ENCODE measurements around the gene NDRG3. TPM values are rescaled to one million over a fixed set of nuclear protein-coding genes. Genes with fewer than 3 reads are reported as not detected.
A peak's percentile ranks its signal among the peaks of the same experiment; 100 is the strongest.
"Not testable (repeated sequence)": the region's sequence is repeated elsewhere in the genome, so short reads cannot be mapped to it uniquely, and the experiment has no call there.

The NDRG3 gene
- total RNA-seq, 1 donor from 2014 or later: 27.7 TPM

DNA sequence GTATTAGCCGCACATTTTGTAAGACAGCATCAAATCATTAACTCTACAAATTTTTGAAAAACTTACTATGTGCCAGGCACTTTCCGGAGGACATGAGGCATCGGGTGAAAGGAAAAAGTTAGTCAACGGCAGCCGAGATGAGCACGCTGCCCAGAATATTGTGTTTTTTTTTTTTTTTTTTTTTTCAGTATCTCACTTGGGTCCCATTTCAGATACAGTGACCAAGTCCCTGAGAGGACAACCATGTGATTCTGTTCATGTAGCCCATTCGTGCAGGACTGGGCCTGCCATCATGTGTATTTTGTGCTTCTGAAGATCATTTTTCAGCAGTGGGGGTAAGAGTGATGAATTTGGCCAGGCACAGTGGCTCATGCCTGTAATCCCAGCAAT, 101.2 kb downstream of the NDRG3 start:
- no peak for DNase-seq (ENCODE audit: low spot score)

DNA sequence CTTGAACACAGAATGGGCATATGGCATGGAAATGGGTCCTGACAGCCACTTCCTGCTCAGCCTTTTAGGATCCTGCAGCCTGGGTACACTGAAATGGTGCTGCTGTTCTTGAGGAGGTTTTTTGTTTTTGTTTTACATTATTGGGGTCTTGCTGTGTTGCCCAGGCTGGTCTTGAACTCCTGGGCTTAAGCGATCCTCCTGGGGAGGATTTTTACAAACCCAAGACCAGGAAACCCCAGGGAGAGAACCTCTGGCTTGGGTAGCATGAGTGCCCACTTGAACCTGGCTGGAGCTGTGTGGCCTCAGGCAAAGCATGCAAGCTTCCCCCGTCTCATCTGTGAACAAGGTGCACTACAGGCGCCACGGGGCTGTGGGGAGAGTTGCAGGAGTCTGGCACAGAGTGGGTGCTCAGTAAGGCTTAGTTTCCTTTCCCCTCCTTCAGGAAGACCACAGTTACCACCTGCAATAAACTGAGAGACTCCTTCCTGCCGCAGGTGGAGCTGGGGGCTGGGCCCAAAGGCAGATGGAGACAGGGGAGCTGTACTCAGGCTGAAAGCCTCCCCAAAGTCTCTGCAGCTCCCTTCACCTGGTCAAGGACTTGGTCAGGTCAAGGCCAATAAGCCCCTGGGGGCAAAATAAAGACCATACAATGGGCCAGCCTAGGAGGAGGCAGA, 101.7 kb downstream of the NDRG3 start:
- no peak for DNase-seq (ENCODE audit: low spot score)

DNA sequence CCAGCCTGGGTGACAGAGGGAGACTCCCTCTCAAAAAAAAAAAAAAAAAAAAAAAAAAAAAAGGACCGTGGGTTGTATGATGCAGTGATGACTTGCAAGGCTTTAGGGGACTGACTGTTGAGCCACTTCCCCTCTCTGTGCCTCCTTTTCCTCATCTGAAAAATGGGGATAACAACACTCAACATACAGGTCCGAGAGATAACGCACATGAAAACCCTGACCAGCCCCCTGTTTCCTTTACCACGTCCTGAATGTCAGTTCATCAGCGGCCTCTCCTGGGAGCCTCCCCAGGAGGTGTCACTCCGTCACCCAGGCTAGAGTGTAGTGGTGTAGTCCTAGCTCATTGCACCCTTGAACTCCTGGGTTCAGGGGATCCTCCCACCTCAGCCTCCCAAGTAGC, 103.8 kb downstream of the NDRG3 start:
- DNase-seq (ENCODE audit: low spot score): no peak

DNA sequence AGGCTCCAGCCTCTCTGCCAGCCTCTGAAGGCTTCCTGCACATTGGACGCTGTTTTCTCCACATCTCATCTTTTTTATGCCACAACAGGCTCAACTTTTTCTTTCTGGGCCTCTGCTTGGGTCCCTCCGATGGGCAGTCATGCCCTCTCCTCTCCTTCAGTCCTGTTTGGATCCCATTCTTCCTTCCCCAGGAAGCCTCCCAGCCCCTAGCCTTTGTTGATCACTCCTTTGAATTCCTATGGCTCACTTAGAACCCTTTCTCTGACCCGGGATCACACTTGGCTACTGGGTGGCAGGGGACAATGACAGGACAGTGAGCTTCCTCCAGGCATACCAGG, 104.4 kb downstream of the NDRG3 start:
- DNase-seq (ENCODE audit: low spot score): no peak

DNA sequence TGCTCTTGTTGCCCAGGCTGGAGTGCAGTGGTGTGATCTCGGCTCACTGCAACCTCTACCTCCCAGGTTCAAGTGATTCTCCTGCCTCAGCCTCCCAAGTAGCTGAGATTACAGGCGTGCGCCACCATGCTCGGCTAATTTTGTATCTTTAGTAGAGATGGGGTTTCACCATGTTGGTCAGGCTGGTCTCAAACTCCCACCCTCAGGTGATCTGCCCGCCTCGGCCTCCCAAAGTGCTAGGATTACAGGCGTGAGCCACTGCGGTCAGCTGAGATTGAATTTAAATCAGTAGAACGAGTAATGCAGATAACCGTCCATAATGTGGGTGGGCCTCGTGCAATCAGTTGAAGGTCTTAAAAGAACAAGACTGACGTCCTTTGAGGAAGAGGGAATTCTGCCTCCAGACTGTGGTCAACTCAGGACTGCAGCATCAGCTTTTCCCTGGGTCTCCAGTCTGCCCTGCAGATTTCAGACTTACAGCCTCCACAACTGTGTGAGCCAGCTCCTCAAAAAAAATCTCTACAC, 107.0 kb downstream of the NDRG3 start:
- not testable (repeated sequence) for DNase-seq (ENCODE audit: low spot score)

DNA sequence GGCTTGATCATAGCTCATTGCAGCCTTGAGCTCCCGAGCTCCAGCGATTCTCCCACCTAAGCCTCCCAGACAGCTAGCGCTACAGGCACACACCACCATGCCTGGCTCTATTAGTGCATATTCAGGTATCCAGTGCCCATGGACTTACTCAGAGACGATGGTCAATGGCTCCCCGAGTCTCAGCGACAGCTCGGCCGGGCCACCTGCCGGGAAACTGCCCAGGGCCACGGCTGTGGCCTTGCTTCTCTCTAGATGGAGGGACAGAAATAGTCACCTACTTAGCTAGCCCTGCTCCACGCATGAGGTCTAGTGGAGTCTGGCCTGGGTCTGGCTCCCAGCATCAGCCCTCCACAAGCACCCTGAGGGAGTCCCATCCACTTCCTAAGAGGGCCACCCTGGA, 111.5 kb downstream of the NDRG3 start:
- no peak for DNase-seq (ENCODE audit: low spot score)

DNA sequence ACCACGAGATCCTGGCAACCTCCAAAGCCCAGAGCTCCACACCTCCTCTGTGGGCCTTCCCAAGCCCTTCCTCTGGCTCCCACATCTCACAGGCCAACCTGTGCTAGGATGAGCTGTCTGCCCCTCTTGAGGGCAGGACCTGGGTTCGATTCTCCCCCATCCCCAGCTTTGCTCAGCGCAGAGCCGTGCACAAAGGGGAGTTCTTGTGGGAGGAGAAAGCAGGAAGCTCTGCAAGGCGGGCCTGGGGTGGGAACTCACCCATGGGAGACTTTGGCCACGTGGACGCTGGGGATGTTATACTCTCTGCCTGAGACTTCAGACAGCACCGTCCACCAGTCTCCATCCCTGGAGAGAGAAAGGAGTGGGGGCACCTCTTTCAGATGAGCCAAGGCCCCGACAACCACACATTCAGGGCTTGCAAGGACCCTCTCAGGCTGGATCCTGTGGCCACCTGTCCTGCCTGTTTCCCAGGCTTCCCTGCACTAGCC, 112.6 kb downstream of the NDRG3 start:
- DNase-seq (ENCODE audit: low spot score): no peak

DNA sequence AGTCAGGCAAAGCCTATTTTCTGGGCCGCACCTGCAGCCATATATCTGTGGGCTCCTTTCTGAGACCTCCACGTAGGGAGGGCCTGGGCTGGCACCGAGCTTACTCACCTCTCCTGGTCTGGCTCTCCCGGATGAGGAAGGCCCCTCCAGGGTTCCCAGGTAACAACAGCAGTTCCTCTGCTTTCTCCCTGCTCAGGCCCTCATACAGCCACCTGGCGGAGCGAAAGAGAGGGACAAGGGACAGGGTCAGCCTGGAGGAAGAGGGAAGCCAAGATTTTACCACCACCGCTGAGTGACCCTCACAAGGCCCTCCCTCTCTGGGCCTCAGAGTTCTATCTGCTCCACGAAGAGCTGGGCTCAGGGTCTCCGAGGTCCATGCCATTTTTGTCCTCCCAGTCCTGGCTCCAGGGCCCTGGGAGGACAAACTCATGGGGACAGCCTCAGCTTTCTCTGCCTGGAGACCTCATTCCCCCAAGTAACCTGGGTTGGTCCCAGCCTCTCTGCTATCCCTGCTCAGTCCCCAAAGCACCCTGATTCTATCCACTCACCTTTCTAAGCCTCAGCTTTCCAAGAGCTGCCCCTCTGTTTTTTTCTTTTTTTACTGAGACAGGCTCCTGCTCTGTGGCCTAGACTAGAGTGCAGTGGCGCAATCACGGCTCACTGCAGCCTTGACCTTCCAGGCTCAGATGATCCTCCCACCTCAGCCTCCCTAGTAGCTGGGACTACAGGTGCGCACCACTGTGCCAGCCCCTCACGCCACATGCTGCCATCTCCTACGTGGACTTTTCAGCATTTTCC, 113.2 kb downstream of the NDRG3 start:
- DNase-seq (ENCODE audit: low spot score): no peak

DNA sequence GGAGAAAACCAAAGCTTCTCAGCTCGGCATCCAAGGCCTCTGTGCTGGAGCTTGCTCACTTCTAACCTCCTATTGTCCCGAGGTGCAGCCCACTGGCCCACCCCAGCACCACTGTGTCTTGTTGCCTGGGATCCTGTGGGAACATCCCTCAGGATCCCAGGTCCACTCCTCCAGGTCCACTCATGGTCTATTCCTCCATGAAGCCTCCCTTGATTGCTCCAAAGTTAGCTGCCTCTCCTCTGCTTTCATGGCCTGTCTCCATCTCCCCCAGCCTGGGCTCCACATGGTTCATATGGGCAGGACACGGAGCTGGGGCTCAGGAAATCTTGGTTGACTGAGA, 113.8 kb downstream of the NDRG3 start:
- no peak for DNase-seq (ENCODE audit: low spot score)

DNA sequence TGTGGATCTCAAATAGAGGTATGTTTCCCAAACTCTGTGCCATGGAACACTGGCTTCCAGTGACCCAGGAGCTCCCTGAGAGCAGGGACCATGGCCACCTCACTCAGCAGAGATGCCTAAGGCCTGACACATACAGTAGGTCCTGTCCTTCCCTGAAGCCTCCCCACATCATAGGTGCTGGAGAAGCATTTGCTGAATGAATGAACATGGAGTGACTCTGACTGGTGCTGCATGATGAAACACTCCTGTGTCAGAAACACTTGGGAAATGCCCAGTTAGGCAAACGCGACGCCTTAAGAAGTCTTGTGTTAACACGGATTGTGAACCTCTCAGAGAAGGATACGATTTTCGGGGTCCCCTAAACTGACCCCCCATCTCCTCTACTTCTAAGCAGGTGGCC, 114.2 kb downstream of the NDRG3 start:
- DNase-seq (ENCODE audit: low spot score): no peak

DNA sequence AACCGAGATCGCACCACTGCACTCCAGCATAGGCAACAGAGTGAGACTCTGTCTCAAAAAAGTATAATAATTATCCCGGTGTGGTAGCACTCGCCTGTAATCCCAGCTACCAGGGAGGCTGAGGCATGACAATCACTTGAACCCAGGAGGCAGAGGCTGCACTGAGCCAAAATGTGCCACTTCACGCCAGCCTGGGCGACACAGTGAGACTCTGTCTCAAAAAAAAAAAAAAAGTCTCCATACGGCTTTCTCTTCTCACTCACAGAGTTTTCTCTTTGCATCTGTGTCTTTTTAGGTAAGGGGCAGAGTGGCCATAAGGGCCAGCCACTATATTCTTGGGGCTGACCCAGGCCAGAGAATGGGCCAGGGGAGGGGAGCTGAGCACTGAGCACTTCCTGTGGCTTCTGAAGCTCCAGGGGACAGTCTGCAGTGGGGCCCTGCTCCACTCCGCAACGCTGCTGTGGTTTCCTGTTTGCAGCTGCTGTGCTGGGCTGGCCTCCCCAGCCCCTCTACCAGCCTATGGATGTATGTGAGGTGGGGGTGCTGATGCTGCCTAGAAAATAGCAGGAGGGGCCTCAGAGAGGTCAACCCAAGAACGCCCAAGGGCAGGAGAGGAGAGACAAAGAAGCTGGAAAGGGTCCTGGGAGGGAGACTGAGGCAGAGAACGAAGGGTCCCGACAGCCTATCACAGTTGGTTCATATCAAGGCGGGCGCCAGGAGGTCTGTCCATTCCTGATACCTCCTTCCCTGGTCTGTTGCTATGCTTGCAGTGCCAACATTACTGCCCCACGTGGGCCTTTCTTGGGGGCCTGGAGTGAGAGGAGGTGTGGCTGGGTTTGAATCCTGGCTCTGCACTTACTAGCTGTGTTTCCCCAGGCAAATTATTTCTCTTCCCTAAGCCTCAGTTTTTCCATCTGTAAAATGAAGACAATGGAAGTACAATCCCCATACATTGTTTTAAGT, 115.9 kb downstream of the NDRG3 start:
- DNase-seq (ENCODE audit: low spot score): no peak

DNA sequence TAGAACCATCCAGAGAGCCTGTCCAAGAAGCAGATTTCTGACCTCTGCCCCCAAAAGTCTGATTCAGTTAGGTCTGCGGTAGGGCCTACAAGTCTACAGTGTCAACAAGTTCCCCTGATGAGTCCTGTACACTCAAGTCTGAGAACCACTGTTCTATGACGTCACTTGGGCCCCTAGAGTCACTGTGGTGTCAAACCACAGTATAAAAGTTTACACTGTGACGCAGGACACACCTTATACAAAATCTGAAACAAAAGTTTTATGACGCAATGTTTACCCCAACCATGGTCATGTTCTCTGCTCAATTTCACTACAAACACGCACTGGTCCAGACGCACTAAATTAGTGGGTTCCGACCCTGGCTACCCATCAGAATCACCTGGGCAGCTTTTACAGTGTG, 117.8 kb downstream of the NDRG3 start:
- no peak for DNase-seq (ENCODE audit: low spot score)

DNA sequence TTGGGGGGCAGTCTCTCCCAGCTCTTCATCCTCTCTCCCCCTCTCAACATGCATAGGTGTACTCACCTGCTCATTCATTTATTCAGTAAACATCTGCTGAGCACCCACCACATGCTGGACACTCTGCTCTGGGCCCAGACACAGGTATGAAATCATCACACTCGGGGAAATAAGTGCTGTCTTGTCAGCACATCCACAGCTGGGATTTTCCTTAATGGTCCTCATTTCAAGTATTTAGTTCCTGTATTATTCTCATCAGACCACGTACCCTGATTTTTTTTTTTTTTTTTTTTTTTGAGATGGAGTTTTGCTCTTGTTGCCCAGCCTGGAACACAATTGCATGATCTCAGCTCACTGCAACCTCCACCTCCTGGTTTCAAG, 121.0 kb downstream of the NDRG3 start:
- DNase-seq (ENCODE audit: low spot score): no peak

DNA sequence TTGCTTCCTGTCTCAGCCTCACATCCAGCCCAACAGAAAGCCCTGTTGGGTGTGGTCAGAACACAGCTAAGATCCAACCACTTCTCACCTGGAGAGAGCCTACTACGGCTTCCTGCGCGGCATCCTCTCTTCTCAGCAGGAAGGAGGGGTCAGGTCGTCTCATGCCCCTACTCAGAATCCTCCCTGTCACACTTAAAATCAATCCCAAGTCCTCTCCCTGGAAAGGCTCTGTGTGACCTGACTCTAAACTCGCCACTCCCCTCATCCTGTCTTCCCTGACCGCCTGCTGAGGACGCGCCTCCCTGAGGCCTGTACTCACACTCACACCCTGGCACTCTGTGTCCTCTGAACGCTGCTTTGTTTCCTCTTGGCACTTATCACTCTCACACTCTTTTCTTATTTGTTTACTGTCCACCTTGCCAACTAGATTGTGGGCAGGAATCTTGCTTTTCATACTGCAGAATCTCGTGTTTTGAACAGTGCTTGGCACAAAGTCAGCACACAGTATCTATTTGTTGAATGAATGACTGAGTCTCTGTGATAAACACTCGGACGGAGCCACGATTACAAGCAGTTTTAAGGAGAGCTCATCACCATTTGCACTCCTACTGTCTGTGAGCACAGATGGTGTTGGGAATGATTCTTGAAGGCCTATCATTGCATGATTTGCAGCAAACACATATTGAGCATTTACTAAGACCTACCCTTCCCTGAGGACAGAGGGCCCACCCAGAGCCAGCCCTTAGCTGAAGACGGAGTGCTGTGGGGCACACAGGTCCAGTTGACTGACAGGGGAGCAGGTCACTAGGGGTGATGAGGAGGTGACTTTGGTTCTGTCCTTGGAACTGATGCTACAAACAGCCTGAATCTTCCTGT, 121.6 kb downstream of the NDRG3 start:
- DNase-seq (ENCODE audit: low spot score): peak; percentile 70

DNA sequence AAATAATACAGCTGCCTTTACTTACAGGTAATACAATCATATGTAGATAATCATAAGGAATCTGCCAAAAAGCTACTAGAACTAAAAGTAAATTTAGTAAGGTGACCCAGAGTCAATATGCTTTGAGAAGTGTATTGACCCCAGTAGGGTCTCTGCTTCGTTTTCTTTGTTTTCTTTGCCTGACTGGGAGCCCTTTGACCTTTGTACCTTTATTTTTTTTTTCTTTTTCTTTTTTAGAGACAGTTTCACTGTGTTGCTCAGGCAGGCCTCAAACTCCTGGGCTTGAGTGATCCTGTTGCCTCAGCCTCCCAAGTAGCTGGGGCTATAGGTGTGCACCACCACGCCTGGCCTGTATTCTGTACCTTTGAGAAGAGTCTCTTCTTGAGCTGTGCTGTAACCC, 122.4 kb downstream of the NDRG3 start:
- DNase-seq (ENCODE audit: low spot score): no peak

DNA sequence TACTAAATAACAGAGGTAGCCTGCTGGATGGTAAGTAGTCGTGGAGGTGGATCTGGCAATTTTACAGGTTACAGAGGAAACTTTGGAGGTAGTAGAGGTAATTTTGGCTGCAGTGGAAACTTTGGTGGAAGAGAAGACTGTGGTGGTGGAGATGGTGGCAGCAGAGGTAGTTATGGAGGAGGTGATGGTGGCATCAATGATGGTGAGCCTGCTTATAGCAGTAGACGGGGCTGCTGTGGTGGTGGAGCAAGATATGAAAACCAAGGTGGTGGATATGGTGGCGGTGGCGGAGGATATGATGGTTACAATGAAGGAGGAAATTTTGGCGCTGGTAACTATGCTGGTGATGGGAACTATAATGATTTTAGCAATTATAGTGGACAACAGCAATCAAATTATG, 125.0 kb downstream of the NDRG3 start:
- no peak for DNase-seq (ENCODE audit: low spot score)

DNA sequence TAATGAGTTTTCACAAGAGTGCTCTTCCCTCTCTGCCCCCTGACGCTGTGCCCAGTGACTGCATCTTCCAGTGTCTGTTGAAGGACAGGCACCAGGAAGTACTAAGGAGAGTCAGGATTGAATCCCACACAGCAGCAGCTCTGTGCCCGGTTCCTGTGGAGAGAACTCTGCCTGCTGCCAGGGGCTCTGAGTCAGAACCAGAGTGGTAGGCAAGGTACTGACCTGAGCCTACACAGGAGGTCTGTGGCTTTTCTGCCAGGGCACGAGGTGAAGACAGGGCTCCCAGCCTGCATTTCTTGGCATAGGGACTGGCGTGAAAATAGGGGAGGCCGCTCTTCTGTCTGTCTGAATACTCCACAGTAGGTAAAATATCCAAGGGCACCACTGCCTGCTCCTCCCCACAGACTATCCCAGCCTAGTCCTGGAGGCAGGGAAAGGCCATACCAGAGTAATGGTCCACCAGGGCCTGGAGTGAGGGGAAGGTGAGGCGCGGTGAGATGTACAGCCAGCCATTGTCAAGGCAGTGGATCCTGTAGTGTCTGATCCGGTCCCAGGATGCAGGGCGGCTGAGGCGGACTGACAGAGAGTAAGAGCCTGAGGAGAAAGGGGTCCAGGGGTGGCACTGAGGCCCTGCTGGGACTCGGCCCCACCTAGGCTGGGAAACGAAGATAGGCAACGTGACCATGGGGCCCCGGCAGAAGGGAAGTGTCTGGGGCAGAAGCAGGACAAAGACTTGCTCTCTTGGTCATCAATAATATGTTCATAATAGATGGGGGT, 130.9 kb downstream of the NDRG3 start:
- DNase-seq (ENCODE audit: low spot score): peak; percentile 15

DNA sequence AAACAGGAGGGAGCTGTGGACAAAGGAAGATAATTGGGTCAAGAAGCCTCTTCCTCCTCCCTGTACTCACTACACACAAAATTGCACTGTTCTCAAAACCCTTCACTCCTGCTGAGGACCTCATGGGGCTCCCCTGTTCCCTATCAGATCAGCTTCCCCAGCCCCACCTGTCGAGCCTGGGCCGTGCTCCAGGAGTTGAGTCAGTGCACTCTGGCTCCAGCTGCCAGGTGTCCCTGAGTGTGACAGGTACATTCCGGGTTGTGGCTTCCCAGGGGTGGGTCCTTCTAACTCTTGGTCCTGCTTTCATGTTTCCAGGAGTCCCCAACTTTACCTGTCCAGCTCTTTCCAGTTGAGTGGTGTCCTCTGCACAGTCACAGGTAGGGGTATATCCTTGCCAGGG, 131.9 kb downstream of the NDRG3 start:
- DNase-seq (ENCODE audit: low spot score): peak; percentile 75

DNA sequence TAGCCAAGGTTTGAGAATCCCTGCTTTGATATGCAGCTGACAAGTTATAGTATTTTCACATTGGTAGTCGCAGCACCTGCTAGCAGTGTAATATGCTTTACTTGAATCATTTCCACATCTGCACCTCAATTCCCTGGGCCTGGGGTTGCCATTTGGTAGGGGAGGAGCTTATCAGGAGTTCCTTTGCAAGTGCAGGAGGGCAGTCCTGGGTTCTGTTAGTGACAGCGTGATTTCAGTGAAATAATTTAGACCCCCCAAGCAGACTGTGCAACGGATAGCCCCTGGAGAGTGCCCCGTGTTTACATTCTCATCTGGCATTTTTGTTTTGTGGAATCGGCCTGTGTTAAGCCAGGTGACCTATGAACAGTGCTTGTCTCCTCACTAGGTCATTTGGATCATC, 134.3 kb downstream of the NDRG3 start:
- no peak for DNase-seq (ENCODE audit: low spot score)

DNA sequence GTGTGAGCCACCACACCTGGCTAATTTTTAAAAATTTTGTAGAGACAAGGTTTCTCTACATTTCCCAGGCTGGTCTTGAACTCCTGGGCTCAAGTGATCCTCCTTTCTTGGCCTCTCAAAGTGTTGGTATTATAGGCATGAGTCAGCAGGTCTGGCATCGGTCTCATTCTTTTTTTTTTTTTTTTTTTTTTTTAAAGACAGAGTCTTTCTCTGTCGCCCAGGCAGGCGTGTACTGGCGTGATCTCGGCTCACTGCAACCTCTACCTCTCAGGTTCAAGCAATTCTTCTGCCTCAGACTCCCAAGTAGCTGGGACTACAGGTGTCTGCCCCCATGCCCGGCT, 137.5 kb downstream of the NDRG3 start:
- not testable (repeated sequence) for DNase-seq (ENCODE audit: low spot score)
